VCaP (cell line): Measurements from ENCODE around the gene NFE2L2.
A peak's percentile ranks its signal among the peaks of the same experiment; 100 is the strongest.
"Not testable (repeated sequence)": the region's sequence is repeated elsewhere in the genome, so short reads cannot be mapped to it uniquely, and the experiment has no call there.

Source experiments
- H3K27ac ChIP-seq: fragments of 450-650 bp; 2 replicates; pipeline ENCODE4 v1.5.1; 2017
- CTCF ChIP-seq: fragments of 450-650 bp; conservative IDR thresholded peaks from 2 replicates; pipeline ENCODE4 v1.5.1; 2017; ENCODE audit warnings: mild to moderate bottlenecking, moderate library complexity

Gene NFE2L2

GRCh38 chr2:177268187-177268871 lies 3.8 kb upstream of the NFE2L2 start:
- TF ChIP-seq CTCF: no peak
- H3K27ac ChIP-seq: no peak overlapping the region

- H3K27ac ChIP-seq: not testable (repeated sequence)
These were observed 2.4 kb upstream of the NFE2L2 start for GRCh38 chr2:177266955-177267354.

- peak overlapping the region; percentile 94 for H3K27ac ChIP-seq
- no peak for TF ChIP-seq CTCF
These were observed 1.6 kb upstream of the NFE2L2 start for GRCh38 chr2:177265824-177266817.

GRCh38 chr2:177264209-177264692 lies 276 bp downstream of the NFE2L2 start:
- peak overlapping the region; percentile 94 for H3K27ac ChIP-seq
- TF ChIP-seq CTCF: no peak

- peak; percentile 90 for TF ChIP-seq CTCF
- H3K27ac ChIP-seq: peak overlapping the region; percentile 94
These were observed 897 bp downstream of the NFE2L2 start for GRCh38 chr2:177263451-177264208.

- peak overlapping the region; percentile 94 for H3K27ac ChIP-seq
- no peak for TF ChIP-seq CTCF
These were observed 1.5 kb downstream of the NFE2L2 start for GRCh38 chr2:177262958-177263450.

- peak overlapping the region; percentile 94; the same call in 1 of the 2 replicates for H3K27ac ChIP-seq
- TF ChIP-seq CTCF: no peak
These were observed 2.4 kb downstream of the NFE2L2 start for GRCh38 chr2:177262092-177262491.
